ENCODE data around the gene FGL2. TPM values are rescaled to one million over a fixed set of nuclear protein-coding genes. Genes with fewer than 3 reads are reported as not detected.
"Not testable (repeated sequence)": the region's sequence is repeated elsewhere in the genome, so short reads cannot be mapped to it uniquely, and the experiment has no call there.

FGL2 gene
- total RNA-seq, 1 experiment from 2014 or later = 22.6 TPM

- Histone ChIP-seq H3K27ac (ENCODE audit: low read length) (no peak overlapping the region), H3K4me2 (ENCODE audit: low read depth, low read length, poor library complexity, severe bottlenecking) (no peak overlapping the region), H3K4me1 (ENCODE audit: low read length) (peaks cover 16% of the 10 kb centered on the region), H3K27me3 (ENCODE audit: low read length) (no peaks in the 10 kb centered on the region), H3K9ac (ENCODE audit: low read length) (no peak overlapping the region), H3K79me2 (ENCODE audit: low read length) (no peaks in the 10 kb centered on the region), H3K4me3 (ENCODE audit: low read length) (no peak overlapping the region), H3K9me3 (ENCODE audit: low read length) (no peaks in the 10 kb centered on the region), H3K36me3 (ENCODE audit: insufficient read depth, low read length) (no peaks in the 10 kb centered on the region), H3K9me2 (replicated peaks; ENCODE audit: insufficient read depth, low read length) (no peaks in the 10 kb centered on the region), H4K20me1 (ENCODE audit: insufficient read depth, low read depth, low read length) (no peaks in the 10 kb centered on the region), H2AFZ (ENCODE audit: low read length) (peak overlapping the region; percentile 42; the same call in 1 of the 2 replicates)
- DNase-seq = peak; percentile 22
These were observed 42.4 kb upstream of the FGL2 start for GRCh38 chr7:77242068-77242467.

- H3K27ac ChIP-seq (ENCODE audit: low read length) = no peak overlapping the region
- no peaks in the 10 kb centered on the region for H3K36me3 ChIP-seq (ENCODE audit: insufficient read depth, low read length)
- H3K27me3 ChIP-seq (ENCODE audit: low read length) = no peaks in the 10 kb centered on the region
- H3K9me2 ChIP-seq (replicated peaks; ENCODE audit: insufficient read depth, low read length) = no peaks in the 10 kb centered on the region
- no peaks in the 10 kb centered on the region for H4K20me1 ChIP-seq (ENCODE audit: insufficient read depth, low read depth, low read length)
- no peak overlapping the region for H2AFZ ChIP-seq (ENCODE audit: low read length)
- H3K4me3 ChIP-seq (ENCODE audit: low read length) = no peak overlapping the region
- no peak overlapping the region for H3K9ac ChIP-seq (ENCODE audit: low read length)
- H3K9me3 ChIP-seq (ENCODE audit: low read length) = no peaks in the 10 kb centered on the region
- H3K4me1 ChIP-seq (ENCODE audit: low read length) = peaks cover 7% of the 10 kb centered on the region
- no peaks in the 10 kb centered on the region for H3K79me2 ChIP-seq (ENCODE audit: low read length)
- peak; percentile 36 for DNase-seq
- H3K4me2 ChIP-seq (ENCODE audit: low read depth, low read length, poor library complexity, severe bottlenecking) = no peak overlapping the region
These were observed 39.9 kb upstream of the FGL2 start for GRCh38 chr7:77239471-77239870.

DNA sequence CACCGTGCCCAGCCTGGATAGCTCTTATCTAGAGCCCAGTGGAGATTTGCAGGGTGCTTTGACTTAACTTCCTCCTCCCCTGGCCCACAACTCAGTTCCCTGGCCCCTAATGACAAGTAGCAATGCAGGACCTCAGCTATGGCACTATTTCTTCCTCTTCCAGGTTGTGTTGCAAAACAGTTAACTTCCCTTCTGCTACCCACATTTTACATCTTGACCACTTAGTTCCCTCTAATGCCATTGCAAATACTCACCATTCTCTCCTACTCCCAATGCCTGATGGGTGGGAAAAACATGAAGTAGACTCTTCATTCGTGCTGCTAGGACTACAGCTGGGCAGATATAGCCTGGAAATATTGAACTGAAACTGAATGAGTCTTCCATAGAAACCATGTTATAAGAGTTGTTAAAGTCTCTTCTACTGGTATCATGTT, 39.1 kb upstream of the FGL2 start:
- no peak overlapping the region for H2AFZ ChIP-seq (ENCODE audit: low read length)
- no peak overlapping the region for H3K4me3 ChIP-seq (ENCODE audit: low read length)
- peak; percentile 31 for DNase-seq
- H3K4me2 ChIP-seq (ENCODE audit: low read depth, low read length, poor library complexity, severe bottlenecking) = no peak overlapping the region
- H3K4me1 ChIP-seq (ENCODE audit: low read length) = peaks cover 7% of the 10 kb centered on the region
- H3K9ac ChIP-seq (ENCODE audit: low read length) = no peak overlapping the region
- no peak overlapping the region for H3K27ac ChIP-seq (ENCODE audit: low read length)
- H3K27me3 ChIP-seq (ENCODE audit: low read length) = no peaks in the 10 kb centered on the region
- H3K36me3 ChIP-seq (ENCODE audit: insufficient read depth, low read length) = no peaks in the 10 kb centered on the region
- H3K9me2 ChIP-seq (replicated peaks; ENCODE audit: insufficient read depth, low read length) = no peaks in the 10 kb centered on the region
- no peaks in the 10 kb centered on the region for H3K79me2 ChIP-seq (ENCODE audit: low read length)
- H3K9me3 ChIP-seq (ENCODE audit: low read length) = no peaks in the 10 kb centered on the region
- H4K20me1 ChIP-seq (ENCODE audit: insufficient read depth, low read depth, low read length) = no peaks in the 10 kb centered on the region

DNA sequence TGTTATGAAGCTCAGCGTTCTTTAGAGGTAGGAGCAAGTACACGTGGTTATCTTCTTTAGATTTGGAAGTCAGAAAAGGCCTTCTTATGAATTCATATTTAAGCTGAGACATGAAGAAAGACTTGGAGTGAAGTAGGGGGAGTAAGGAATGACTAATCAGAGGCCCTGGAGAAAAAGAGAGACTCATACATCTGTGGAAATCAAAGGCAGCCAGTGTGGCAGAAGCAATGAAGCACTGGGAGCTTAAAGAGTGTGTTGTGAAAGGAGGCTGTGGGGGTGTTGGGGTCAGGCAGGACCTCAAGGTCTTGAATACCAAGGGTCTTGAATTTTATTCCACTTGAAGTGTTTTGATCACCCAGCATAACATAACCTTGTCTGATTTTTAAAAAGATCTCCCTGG, 35.7 kb upstream of the FGL2 start:
- no peak overlapping the region for H2AFZ ChIP-seq (ENCODE audit: low read length)
- H3K36me3 ChIP-seq (ENCODE audit: insufficient read depth, low read length) = no peaks in the 10 kb centered on the region

GRCh38 chr7:77232467-77232866, 32.8 kb upstream of the FGL2 start:
- Histone ChIP-seq H4K20me1 (ENCODE audit: insufficient read depth, low read depth, low read length) (no peaks in the 10 kb centered on the region), H3K4me1 (ENCODE audit: low read length) (peaks cover 5% of the 10 kb centered on the region), H3K4me2 (ENCODE audit: low read depth, low read length, poor library complexity, severe bottlenecking) (no peak overlapping the region), H3K4me3 (ENCODE audit: low read length) (no peak overlapping the region), H3K27me3 (ENCODE audit: low read length) (no peaks in the 10 kb centered on the region), H3K79me2 (ENCODE audit: low read length) (no peaks in the 10 kb centered on the region), H3K9me2 (replicated peaks; ENCODE audit: insufficient read depth, low read length) (no peaks in the 10 kb centered on the region), H2AFZ (ENCODE audit: low read length) (no peak overlapping the region), H3K36me3 (ENCODE audit: insufficient read depth, low read length) (no peaks in the 10 kb centered on the region), H3K27ac (ENCODE audit: low read length) (no peak overlapping the region), H3K9ac (ENCODE audit: low read length) (no peak overlapping the region), H3K9me3 (ENCODE audit: low read length) (no peaks in the 10 kb centered on the region)
- peak; percentile 6 for DNase-seq

More for the DNA sequence above, 35.7 kb upstream of the FGL2 start:
- no peak overlapping the region for H3K4me3 ChIP-seq (ENCODE audit: low read length)
- DNase-seq = peak; percentile 10
- H3K4me2 ChIP-seq (ENCODE audit: low read depth, low read length, poor library complexity, severe bottlenecking) = no peak overlapping the region
- no peaks in the 10 kb centered on the region for H3K9me3 ChIP-seq (ENCODE audit: low read length)
- no peak overlapping the region for H3K27ac ChIP-seq (ENCODE audit: low read length)
- no peak overlapping the region for H3K9ac ChIP-seq (ENCODE audit: low read length)
- H3K9me2 ChIP-seq (replicated peaks; ENCODE audit: insufficient read depth, low read length) = no peaks in the 10 kb centered on the region
- no peaks in the 10 kb centered on the region for H3K79me2 ChIP-seq (ENCODE audit: low read length)
- no peaks in the 10 kb centered on the region for H3K27me3 ChIP-seq (ENCODE audit: low read length)
- no peaks in the 10 kb centered on the region for H3K4me1 ChIP-seq (ENCODE audit: low read length)
- H4K20me1 ChIP-seq (ENCODE audit: insufficient read depth, low read depth, low read length) = no peaks in the 10 kb centered on the region

- not testable (repeated sequence) for H3K9me3 ChIP-seq (ENCODE audit: low read length); H2AFZ ChIP-seq (ENCODE audit: low read length); H3K4me3 ChIP-seq (ENCODE audit: low read length); H3K9ac ChIP-seq (ENCODE audit: low read length); H3K27me3 ChIP-seq (ENCODE audit: low read length); H3K9me2 ChIP-seq (replicated peaks; ENCODE audit: insufficient read depth, low read length); H3K4me1 ChIP-seq (ENCODE audit: low read length); H3K79me2 ChIP-seq (ENCODE audit: low read length); H3K27ac ChIP-seq (ENCODE audit: low read length); DNase-seq; H3K36me3 ChIP-seq (ENCODE audit: insufficient read depth, low read length); H3K4me2 ChIP-seq (ENCODE audit: low read depth, low read length, poor library complexity, severe bottlenecking); H4K20me1 ChIP-seq (ENCODE audit: insufficient read depth, low read depth, low read length)
These were observed 29.2 kb upstream of the FGL2 start for GRCh38 chr7:77228795-77229194.

GRCh38 chr7:77226357-77226839, 26.8 kb upstream of the FGL2 start:
- Histone ChIP-seq H3K4me3 (ENCODE audit: low read length) (no peak overlapping the region), H4K20me1 (ENCODE audit: insufficient read depth, low read depth, low read length) (no peaks in the 10 kb centered on the region), H3K36me3 (ENCODE audit: insufficient read depth, low read length) (no peaks in the 10 kb centered on the region), H3K27ac (ENCODE audit: low read length) (no peak overlapping the region), H3K27me3 (ENCODE audit: low read length) (no peaks in the 10 kb centered on the region), H3K4me1 (ENCODE audit: low read length) (peaks cover 5% of the 10 kb centered on the region), H3K9me3 (ENCODE audit: low read length) (no peaks in the 10 kb centered on the region), H3K79me2 (ENCODE audit: low read length) (no peaks in the 10 kb centered on the region), H3K9ac (ENCODE audit: low read length) (no peak overlapping the region), H2AFZ (ENCODE audit: low read length) (no peak overlapping the region), H3K4me2 (ENCODE audit: low read depth, low read length, poor library complexity, severe bottlenecking) (no peak overlapping the region), H3K9me2 (replicated peaks; ENCODE audit: insufficient read depth, low read length) (no peaks in the 10 kb centered on the region)
- DNase-seq = no peak

- H4K20me1 ChIP-seq (ENCODE audit: insufficient read depth, low read depth, low read length) = no peaks in the 10 kb centered on the region
- H3K9me3 ChIP-seq (ENCODE audit: low read length) = no peaks in the 10 kb centered on the region
- no peak overlapping the region for H2AFZ ChIP-seq (ENCODE audit: low read length)
- H3K79me2 ChIP-seq (ENCODE audit: low read length) = no peaks in the 10 kb centered on the region
- H3K4me3 ChIP-seq (ENCODE audit: low read length) = no peak overlapping the region
- no peak overlapping the region for H3K9ac ChIP-seq (ENCODE audit: low read length)
- H3K4me2 ChIP-seq (ENCODE audit: low read depth, low read length, poor library complexity, severe bottlenecking) = no peak overlapping the region
- no peaks in the 10 kb centered on the region for H3K4me1 ChIP-seq (ENCODE audit: low read length)
- H3K9me2 ChIP-seq (replicated peaks; ENCODE audit: insufficient read depth, low read length) = no peaks in the 10 kb centered on the region
- H3K27me3 ChIP-seq (ENCODE audit: low read length) = no peaks in the 10 kb centered on the region
- DNase-seq = no peak
- H3K27ac ChIP-seq (ENCODE audit: low read length) = no peak overlapping the region
- no peaks in the 10 kb centered on the region for H3K36me3 ChIP-seq (ENCODE audit: insufficient read depth, low read length)
These were observed 23.6 kb upstream of the FGL2 start for GRCh38 chr7:77223261-77223660.

DNA sequence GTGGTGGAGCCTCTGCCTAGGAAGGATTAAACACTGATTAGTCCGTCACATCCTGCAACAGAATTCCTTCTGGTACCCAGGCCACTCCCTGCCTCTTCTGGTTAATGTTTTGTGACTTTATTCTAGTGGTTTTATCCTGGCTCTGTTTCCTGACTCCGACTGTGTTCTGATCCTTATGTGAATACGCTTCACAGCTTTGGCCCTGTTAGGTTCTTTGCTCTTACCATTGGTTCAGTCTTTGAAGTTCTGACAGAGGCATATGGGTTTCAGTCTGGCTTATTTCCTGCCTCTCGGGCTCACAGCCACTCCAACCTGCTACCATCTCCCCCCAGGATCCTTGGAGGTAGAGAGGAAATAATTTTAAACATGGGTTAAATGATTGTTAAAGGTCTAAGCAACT, 23.2 kb upstream of the FGL2 start:
- no peaks in the 10 kb centered on the region for H4K20me1 ChIP-seq (ENCODE audit: insufficient read depth, low read depth, low read length)
- H3K4me1 ChIP-seq (ENCODE audit: low read length) = no peaks in the 10 kb centered on the region
- no peaks in the 10 kb centered on the region for H3K27me3 ChIP-seq (ENCODE audit: low read length)
- H2AFZ ChIP-seq (ENCODE audit: low read length) = no peak overlapping the region
- H3K9ac ChIP-seq (ENCODE audit: low read length) = no peak overlapping the region
- no peaks in the 10 kb centered on the region for H3K36me3 ChIP-seq (ENCODE audit: insufficient read depth, low read length)
- H3K27ac ChIP-seq (ENCODE audit: low read length) = no peak overlapping the region
- no peak for DNase-seq
- H3K79me2 ChIP-seq (ENCODE audit: low read length) = no peaks in the 10 kb centered on the region
- no peak overlapping the region for H3K4me3 ChIP-seq (ENCODE audit: low read length)
- H3K4me2 ChIP-seq (ENCODE audit: low read depth, low read length, poor library complexity, severe bottlenecking) = no peak overlapping the region
- no peaks in the 10 kb centered on the region for H3K9me2 ChIP-seq (replicated peaks; ENCODE audit: insufficient read depth, low read length)
- no peaks in the 10 kb centered on the region for H3K9me3 ChIP-seq (ENCODE audit: low read length)
